SIG-M5 (cell line): ENCODE measurements around the gene ZNF584.

Experiments
- DNase-seq: peaks from one replicate; lab custom pipeline; 2025; lab: John Stamatoyannopoulos, UW

Gene ZNF584

GRCh38 chr19:58466089-58466759 lies 57.8 kb downstream of the ZNF584 start:
- DNase-seq, result no peak

- peak; percentile 57 for DNase-seq
Measured at GRCh38 chr19:58466760-58467589, 58.5 kb downstream of the ZNF584 start, which contains the start of gene ZNF324. ZNF324 (plus strand) TSS chr19:58467080; CDS start chr19:58469186, 2,106 bp downstream.
